Pancreas (tissue), 10 donors: ENCODE measurements around the gene HRH3. TPM values are rescaled to one million over a fixed set of nuclear protein-coding genes. Genes with fewer than 3 reads are reported as not detected.
A peak's percentile ranks its signal among the peaks of the same experiment; 100 is the strongest.

ENCODE experiments used
- ATAC-seq, 4 donors: fragments of 200-7000 bp; cut with Tn5 transposase; one replicate each; pipeline versions ENCODE4 v1.8.0 to v1.9.1; 2020; ENCODE audit warnings: mild to moderate bottlenecking in 4 of 4, moderate library complexity in 4 of 4
- DNase-seq, 6 donors: peaks; one replicate each; pipeline ENCODE4 v3.0.0-alpha.2; 2020
- FAIRE-seq: peaks from 2 replicates; lab custom pipeline; 2012; peaks lifted over from hg19 to GRCh38; lab: Jason Lieb, UNC
- H3K27ac ChIP-seq, 4 donors: fragments of 200-600 bp; sonication (generic); 1 replicate in 3 of 4; 2 replicates in 1 of 4; pipeline versions ENCODE4 v1.5.0 to v1.8.0; 2020
- H3K27me3 ChIP-seq, 4 donors: fragments of 200-600 bp; one replicate each; pipeline ENCODE4 v1.8.0; 2021
- H3K36me3 ChIP-seq, 3 donors: fragments of 200-600 bp; sonication (generic) in 1 of 3; one replicate each; pipeline versions ENCODE4 v1.5.0 to v1.8.0; 2020 to 2021
- H3K4me1 ChIP-seq, 3 donors: fragments of 200-600 bp; one replicate each; pipeline ENCODE4 v1.8.0; 2021
- H3K4me3 ChIP-seq, 4 donors: fragments of 200-600 bp; sonication (generic) in 2 of 4; one replicate each; pipeline versions ENCODE4 v1.5.0 to v1.8.0; 2020 to 2021
- H3K9me3 ChIP-seq, 4 donors: fragments of 200-600 bp; one replicate each; pipeline ENCODE4 v1.8.0; 2021
- CTCF ChIP-seq, 4 donors: fragments of 200-600 bp; sonication (generic) in 3 of 4; IDR thresholded peaks; one replicate each; pipeline versions ENCODE4 v1.5.0 to v1.8.0; 2021; ENCODE audit warnings: antibody characterized with exemption in 4 of 4
- WGBS, 2 donors: extraction: QIAGEN DNeasy Blood & Tissue Kit; methylation state at CpG; one replicate each; pipeline ENCODE4 v1.1.7; 2013; 5-methylcytosine and 5-hydroxymethylcytosine counted together
- intact Hi-C, 3 donors: fragments of 100-400 bp; cut with DNase I; formaldehyde crosslinking; loops; one replicate each; pipeline versions ENCODE4 v1.11.1 to v1.14.2; 2022
- polyA plus RNA-seq, 2 donors: library from polyadenylated mRNA; stranded (reverse); fragments of 200-250 nt; gene quantifications; one replicate each; pipeline ENCODE4 v1.2.3, GENCODE V29; 2013
- total RNA-seq, 6 donors: library from RNA; stranded (reverse); fragmentation: NEBNext Ultra II Directional in 4 of 6; extraction: Animal tissue kit (Norgen Biotek cat#: 25700) in 4 of 6; gene quantifications; one replicate each; pipeline versions ENCODE4 v1.2.1 to v1.2.4, GENCODE V29; 2021 to 2023
- donor health status: healthy with polysubstance abuse.
- donor health status: DM: no; HTN: no; CAD: no; lungs with moderate emphysema.
- donor health status: DM: no; HTN: no; CAD: no.
- donor health status: control.
- donor health status: control.
- donor health status: Bipolar disorder and iron deficiency.
- donor health status: DM: yes; HTN: yes; CAD: no.
- donor health status: DM: no; HTN: no; CAD: no.
- donor health status: DM: no; HTN: no; CAD: no.
- donor health status: DM: yes; HTN: yes; CAD: no.

The HRH3 gene
- total and polyA plus RNA-seq, 8 donors, result 0.02 to 0.08 (median 0.04) TPM; not detected in 5

- peak in 2 of 6 donors; percentile 47 to 68 for DNase-seq
- H3K9me3 ChIP-seq, result no peaks in the 10 kb centered on the region
- no peak for TF ChIP-seq CTCF (IDR thresholded peaks at IDR 0.05)
- ATAC-seq, result no peak
- no peaks in the 10 kb centered on the region for H3K4me1 ChIP-seq
- no peak for FAIRE-seq
- 88 to 93% methylated on average over 38 of the region's 38 CpGs for whole genome bisulfite sequencing, 2 donors
- H3K4me3 ChIP-seq, result no peak overlapping the region
- H3K27me3 ChIP-seq, result no peaks in the 10 kb centered on the region
- peaks cover 0 to 6% (median 5%) of the 10 kb centered on the region in 3 donors for H3K36me3 ChIP-seq
- no peak overlapping the region for H3K27ac ChIP-seq
- intact Hi-C loops, result no loop called here
Observed at GRCh38 chr20:62205618-62206387, 14.3 kb downstream of the HRH3 start.

GRCh38 chr20:62203378-62204030 is 16.6 kb downstream of the HRH3 start:
- FAIRE-seq, result no peak
- ATAC-seq, result no peak
- peak in 3 of 6 donors; percentile 22 to 46 (median 26) for DNase-seq
- WGBS, 2 donors, result 87 to 91% methylated on average over 22 of the region's 22 CpGs
- peaks cover 5 to 23% (median 16%) of the 10 kb centered on the region in 3 donors for H3K36me3 ChIP-seq
- no peak for TF ChIP-seq CTCF (IDR thresholded peaks at IDR 0.05)
- H3K4me1 ChIP-seq, result no peaks in the 10 kb centered on the region
- no peak overlapping the region for H3K4me3 ChIP-seq
- no peaks in the 10 kb centered on the region for H3K9me3 ChIP-seq
- H3K27me3 ChIP-seq, result no peaks in the 10 kb centered on the region
- intact Hi-C loops, result no loop called here
- H3K27ac ChIP-seq, result no peak overlapping the region

GRCh38 chr20:62202676-62203377 is 17.3 kb downstream of the HRH3 start:
- Histone ChIP-seq H3K27ac (no peak overlapping the region), H3K4me3 (no peak overlapping the region), H3K36me3 (peaks cover 5 to 30% (median 16%) of the 10 kb centered on the region in 3 donors), H3K9me3 (no peaks in the 10 kb centered on the region), H3K27me3 (no peaks in the 10 kb centered on the region), H3K4me1 (no peaks in the 10 kb centered on the region)
- TF ChIP-seq CTCF (IDR thresholded peaks at IDR 0.05), result no peak
- intact Hi-C loops, result no loop called here
- FAIRE-seq (no peak), ATAC-seq (no peak), DNase-seq (peak in 3 of 6 donors; percentile 11 to 39 (median 35))
- WGBS, 2 donors, result 91 to 93% methylated on average over 22 to 23 of the region's 23 CpGs

- H3K27ac ChIP-seq, result no peak overlapping the region
- no peaks in the 10 kb centered on the region for H3K9me3 ChIP-seq
- no peak overlapping the region for H3K4me3 ChIP-seq
- WGBS, 2 donors, result 61 to 94% methylated on average over 5 of the region's 5 CpGs
- intact Hi-C loops, result no loop called here
- no peak for ATAC-seq
- peaks cover 5 to 35% (median 16%) of the 10 kb centered on the region in 3 donors for H3K36me3 ChIP-seq
- DNase-seq, result peak in 3 of 6 donors; percentile 15 to 30 (median 25)
- TF ChIP-seq CTCF (IDR thresholded peaks at IDR 0.05), result no peak
- no peaks in the 10 kb centered on the region for H3K4me1 ChIP-seq
- no peaks in the 10 kb centered on the region for H3K27me3 ChIP-seq
- FAIRE-seq, result no peak
Observed at GRCh38 chr20:62202083-62202395, 18.0 kb downstream of the HRH3 start.
